Large intestine (tissue), 3 donors: ENCODE measurements around the gene SMYD3. TPM values are rescaled to one million over a fixed set of nuclear protein-coding genes. Genes with fewer than 3 reads are reported as not detected.
"Not testable (repeated sequence)": the region's sequence is repeated elsewhere in the genome, so short reads cannot be mapped to it uniquely, and the experiment has no call there.

Experiments
- DNase-seq, 2 donors: peaks; one replicate each; pipeline versions ENCODE4 v3.0.0 to v3.0.0-alpha.2; 2013
- H3K27ac ChIP-seq: one replicate; pipeline ENCODE4 v1.5.1; 2013; ENCODE audit warnings: low read length
- H3K27me3 ChIP-seq: 2 replicates; pipeline ENCODE4 v1.6.1; 2013; ENCODE audit warnings: low read length; ENCODE audit not compliant: control insufficient read depth, insufficient read depth
- H3K36me3 ChIP-seq: 2 replicates; pipeline ENCODE4 v1.6.1; 2013; ENCODE audit warnings: low read length; ENCODE audit not compliant: control insufficient read depth, insufficient read depth
- H3K4me1 ChIP-seq: one replicate; pipeline ENCODE4 v1.6.1; 2013; ENCODE audit warnings: low read length; ENCODE audit not compliant: control insufficient read depth, insufficient read depth
- H3K4me3 ChIP-seq: one replicate; pipeline ENCODE4 v1.5.1; 2013; ENCODE audit warnings: low read length
- H3K9me3 ChIP-seq: one replicate; pipeline ENCODE4 v1.6.1; 2013; ENCODE audit warnings: mild to moderate bottlenecking, low read depth, low read length, moderate library complexity; ENCODE audit not compliant: control insufficient read depth
- WGBS: methylation state at CpG from one replicate; pipeline ENCODE4 v1.1.5; 2013; ENCODE audit warnings: low lambda C conversion rate; ENCODE audit not compliant: insufficient coverage; 5-methylcytosine and 5-hydroxymethylcytosine counted together
- polyA plus RNA-seq: library from polyadenylated mRNA; unstranded; fragments of 120-200 nt; gene quantifications from one replicate; pipeline ENCODE4 v1.2.1, GENCODE V29; 2013

The SMYD3 gene
- polyA plus RNA-seq, 1 donor = 12.0 TPM

GRCh38 chr1:245827301-245827700 lies 679.8 kb downstream of the SMYD3 start:
- Histone ChIP-seq H3K9me3 (no peaks in the 10 kb centered on the region), H3K4me1 (no peaks in the 10 kb centered on the region), H3K27ac (no peak overlapping the region), H3K4me3 (no peak overlapping the region), H3K27me3 (no peaks in the 10 kb centered on the region), H3K36me3 (no peaks in the 10 kb centered on the region)
- WGBS = no CpG with 5 or more reads among the region's 10 CpGs
- DNase-seq = no peak

- no CpG with 5 or more reads among the region's 13 CpGs for WGBS
- Histone ChIP-seq H3K27me3 (no peaks in the 10 kb centered on the region), H3K36me3 (no peaks in the 10 kb centered on the region), H3K4me1 (no peaks in the 10 kb centered on the region), H3K9me3 (no peaks in the 10 kb centered on the region), H3K27ac (no peak overlapping the region), H3K4me3 (no peak overlapping the region)
- DNase-seq = no peak
Measured at GRCh38 chr1:245825128-245825901, 681.8 kb downstream of the SMYD3 start.

- Histone ChIP-seq H3K36me3 (no peaks in the 10 kb centered on the region), H3K4me1 (no peaks in the 10 kb centered on the region), H3K27me3 (no peaks in the 10 kb centered on the region), H3K4me3 (no peak overlapping the region), H3K27ac (no peak overlapping the region), H3K9me3 (no peaks in the 10 kb centered on the region)
- 100% methylated on average over 1 of the region's 13 CpGs for WGBS
- DNase-seq = no peak
Measured at GRCh38 chr1:245823408-245824147, 683.5 kb downstream of the SMYD3 start.

- Histone ChIP-seq H3K4me3 (no peak overlapping the region), H3K36me3 (no peaks in the 10 kb centered on the region), H3K9me3 (no peaks in the 10 kb centered on the region), H3K27me3 (no peaks in the 10 kb centered on the region), H3K4me1 (no peaks in the 10 kb centered on the region), H3K27ac (no peak overlapping the region)
- no peak for DNase-seq
- 92% methylated on average over 6 of the region's 11 CpGs for WGBS
Measured at GRCh38 chr1:245822996-245823395, 684.1 kb downstream of the SMYD3 start.

- not testable (repeated sequence) for H3K36me3 ChIP-seq
Measured at GRCh38 chr1:245818363-245818762, 688.7 kb downstream of the SMYD3 start.

GRCh38 chr1:245816496-245816895 lies 690.6 kb downstream of the SMYD3 start:
- not testable (repeated sequence) for H3K27ac ChIP-seq, DNase-seq, H3K4me3 ChIP-seq, H3K9me3 ChIP-seq, H3K27me3 ChIP-seq, H3K36me3 ChIP-seq, H3K4me1 ChIP-seq
- no CpG with 5 or more reads among the region's 24 CpGs for WGBS

More at GRCh38 chr1:245818363-245818762, 688.7 kb downstream of the SMYD3 start:
- H3K27me3 ChIP-seq, H3K9me3 ChIP-seq, DNase-seq, H3K27ac ChIP-seq, H3K4me3 ChIP-seq, H3K4me1 ChIP-seq: not testable (repeated sequence)
- WGBS = no CpG with 5 or more reads among the region's 6 CpGs

GRCh38 chr1:245814651-245815050 lies 692.4 kb downstream of the SMYD3 start:
- Histone ChIP-seq H3K9me3 (no peaks in the 10 kb centered on the region), H3K4me3 (no peak overlapping the region), H3K27me3 (no peaks in the 10 kb centered on the region), H3K4me1 (peaks cover 13% of the 10 kb centered on the region), H3K27ac (no peak overlapping the region), H3K36me3 (no peaks in the 10 kb centered on the region)
- DNase-seq = no peak
- WGBS = no CpG with 5 or more reads among the region's 10 CpGs

- no CpG with 5 or more reads among the region's 6 CpGs for WGBS
- Histone ChIP-seq H3K27me3 (no peaks in the 10 kb centered on the region), H3K27ac (no peak overlapping the region), H3K36me3 (no peaks in the 10 kb centered on the region), H3K4me3 (no peak overlapping the region), H3K9me3 (no peaks in the 10 kb centered on the region), H3K4me1 (peaks cover 19% of the 10 kb centered on the region)
- no peak for DNase-seq
Measured at GRCh38 chr1:245812278-245812677, 694.8 kb downstream of the SMYD3 start.

GRCh38 chr1:245810789-245811337 lies 696.2 kb downstream of the SMYD3 start:
- no peak overlapping the region for H3K27ac ChIP-seq
- H3K4me1 ChIP-seq = peaks cover 19% of the 10 kb centered on the region
- H3K27me3 ChIP-seq = no peaks in the 10 kb centered on the region
- H3K4me3 ChIP-seq = no peak overlapping the region
- no peaks in the 10 kb centered on the region for H3K36me3 ChIP-seq
- no CpG with 5 or more reads among the region's 7 CpGs for WGBS
- no peaks in the 10 kb centered on the region for H3K9me3 ChIP-seq
- peak; percentile 48 to 78 for DNase-seq

GRCh38 chr1:245810181-245810769 lies 696.8 kb downstream of the SMYD3 start:
- Histone ChIP-seq H3K27me3 (no peaks in the 10 kb centered on the region), H3K9me3 (no peaks in the 10 kb centered on the region), H3K27ac (no peak overlapping the region), H3K4me3 (no peak overlapping the region), H3K4me1 (peaks cover 19% of the 10 kb centered on the region), H3K36me3 (no peaks in the 10 kb centered on the region)
- no CpG with 5 or more reads among the region's 6 CpGs for WGBS
- DNase-seq = no peak
